ENCODE measurements around the gene PRPF39. TPM values are rescaled to one million over a fixed set of nuclear protein-coding genes. Genes with fewer than 3 reads are reported as not detected.

The PRPF39 gene
- total RNA-seq, 6 donors from 2014 or later: 18.8 to 38.1 (median 26.9) TPM

DNA sequence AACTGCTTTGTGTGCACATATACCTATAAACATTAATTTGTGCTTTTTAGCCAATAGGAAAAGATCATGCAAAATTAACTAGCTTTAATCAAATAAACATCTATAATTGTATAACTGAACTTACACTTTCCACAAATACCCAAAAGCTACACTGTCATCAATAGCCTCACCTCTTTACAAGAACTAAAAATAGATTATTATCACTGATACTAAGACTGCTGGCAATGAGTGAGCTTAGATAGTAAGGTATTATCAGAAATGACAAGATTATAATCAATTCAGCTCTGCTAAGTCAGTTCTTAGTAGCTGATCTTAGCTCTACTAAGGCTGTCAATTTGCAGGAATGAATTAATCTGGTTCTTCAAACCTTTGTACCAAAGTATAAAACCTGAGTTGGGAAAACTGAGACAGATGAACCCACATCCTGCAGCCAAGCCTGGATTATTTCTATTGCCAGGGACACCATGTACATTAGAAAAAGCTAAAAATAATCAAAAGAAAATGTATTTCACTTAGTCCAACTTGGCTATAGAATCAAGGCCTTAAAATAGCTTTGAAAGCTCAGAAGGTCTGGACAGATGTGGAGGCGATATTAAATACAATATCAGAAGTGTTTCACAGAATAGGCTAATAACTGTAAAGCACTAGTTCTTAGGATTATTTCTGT lies 45.2 kb downstream of the PRPF39 start:
- peaks cover 0 to 46% (median 6%) of the 10 kb centered on the region in 4 donors for H3K36me3 ChIP-seq
- 43 to 89% methylated on average over 1 of the region's 1 CpG for WGBS, 2 donors
- no peaks in the 10 kb centered on the region for H3K9me3 ChIP-seq
- no peak overlapping the region for H3K27ac ChIP-seq
- no peak overlapping the region for H3K4me3 ChIP-seq
- H3K4me1 ChIP-seq: peaks cover 6 to 11% (median 9%) of the 10 kb centered on the region in 4 donors
- no peak for DNase-seq
- TF ChIP-seq EP300 (IDR thresholded peaks at IDR 0.05) (no peak), POLR2AphosphoS5 (IDR thresholded peaks at IDR 0.05) (no peak), POLR2A (IDR thresholded peaks at IDR 0.05) (no peak)
- TF ChIP-seq, protein P1, sequence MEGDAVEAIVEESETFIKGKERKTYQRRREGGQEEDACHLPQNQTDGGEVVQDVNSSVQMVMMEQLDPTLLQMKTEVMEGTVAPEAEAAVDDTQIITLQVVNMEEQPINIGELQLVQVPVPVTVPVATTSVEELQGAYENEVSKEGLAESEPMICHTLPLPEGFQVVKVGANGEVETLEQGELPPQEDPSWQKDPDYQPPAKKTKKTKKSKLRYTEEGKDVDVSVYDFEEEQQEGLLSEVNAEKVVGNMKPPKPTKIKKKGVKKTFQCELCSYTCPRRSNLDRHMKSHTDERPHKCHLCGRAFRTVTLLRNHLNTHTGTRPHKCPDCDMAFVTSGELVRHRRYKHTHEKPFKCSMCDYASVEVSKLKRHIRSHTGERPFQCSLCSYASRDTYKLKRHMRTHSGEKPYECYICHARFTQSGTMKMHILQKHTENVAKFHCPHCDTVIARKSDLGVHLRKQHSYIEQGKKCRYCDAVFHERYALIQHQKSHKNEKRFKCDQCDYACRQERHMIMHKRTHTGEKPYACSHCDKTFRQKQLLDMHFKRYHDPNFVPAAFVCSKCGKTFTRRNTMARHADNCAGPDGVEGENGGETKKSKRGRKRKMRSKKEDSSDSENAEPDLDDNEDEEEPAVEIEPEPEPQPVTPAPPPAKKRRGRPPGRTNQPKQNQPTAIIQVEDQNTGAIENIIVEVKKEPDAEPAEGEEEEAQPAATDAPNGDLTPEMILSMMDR (IDR thresholded peaks at IDR 0.05): no peak
- no peaks in the 10 kb centered on the region for H3K27me3 ChIP-seq
- ATAC-seq (ENCODE audit: low FRiP score in 2 of 2): no peak

DNA sequence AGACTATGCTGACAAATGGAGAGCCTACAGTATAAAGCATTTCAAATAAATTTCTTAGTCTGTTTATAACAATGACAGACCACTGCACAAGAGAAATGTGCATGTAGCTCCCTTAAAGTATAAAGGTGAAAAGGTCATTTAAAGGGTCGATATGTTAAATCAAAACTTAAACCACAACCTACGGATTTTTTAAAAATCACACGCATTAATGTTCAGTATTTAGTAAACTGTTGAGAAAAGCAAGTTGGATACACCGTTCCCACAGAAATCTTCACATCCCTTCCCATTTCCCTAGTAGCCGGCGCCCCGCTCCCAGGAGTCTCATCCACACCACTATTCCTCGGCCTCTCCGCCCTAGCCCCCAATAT lies 49.8 kb downstream of the PRPF39 start:
- peak in 1 of 2 donors; percentile 5 for ATAC-seq (ENCODE audit: low FRiP score in 2 of 2)
- WGBS, 2 donors: 0 to 2% methylated on average over 9 of the region's 9 CpGs
- Histone ChIP-seq H3K9me3 (no peaks in the 10 kb centered on the region), H3K4me1 (peaks cover 19 to 32% (median 25%) of the 10 kb centered on the region in 4 donors), H3K36me3 (peaks cover 0 to 5% (median 0%) of the 10 kb centered on the region in 4 donors), H3K27me3 (no peaks in the 10 kb centered on the region), H3K27ac (peak overlapping the region; percentile 83 to 93 (median 88)), H3K4me3 (peak overlapping the region; percentile 61 to 71 (median 68))
- no peak for DNase-seq
- TF ChIP-seq POLR2AphosphoS5 (IDR thresholded peaks at IDR 0.05) (no peak), EP300 (IDR thresholded peaks at IDR 0.05) (no peak), POLR2A (IDR thresholded peaks at IDR 0.05) (no peak)
- TF ChIP-seq, protein P1 (IDR thresholded peaks at IDR 0.05): no peak

DNA sequence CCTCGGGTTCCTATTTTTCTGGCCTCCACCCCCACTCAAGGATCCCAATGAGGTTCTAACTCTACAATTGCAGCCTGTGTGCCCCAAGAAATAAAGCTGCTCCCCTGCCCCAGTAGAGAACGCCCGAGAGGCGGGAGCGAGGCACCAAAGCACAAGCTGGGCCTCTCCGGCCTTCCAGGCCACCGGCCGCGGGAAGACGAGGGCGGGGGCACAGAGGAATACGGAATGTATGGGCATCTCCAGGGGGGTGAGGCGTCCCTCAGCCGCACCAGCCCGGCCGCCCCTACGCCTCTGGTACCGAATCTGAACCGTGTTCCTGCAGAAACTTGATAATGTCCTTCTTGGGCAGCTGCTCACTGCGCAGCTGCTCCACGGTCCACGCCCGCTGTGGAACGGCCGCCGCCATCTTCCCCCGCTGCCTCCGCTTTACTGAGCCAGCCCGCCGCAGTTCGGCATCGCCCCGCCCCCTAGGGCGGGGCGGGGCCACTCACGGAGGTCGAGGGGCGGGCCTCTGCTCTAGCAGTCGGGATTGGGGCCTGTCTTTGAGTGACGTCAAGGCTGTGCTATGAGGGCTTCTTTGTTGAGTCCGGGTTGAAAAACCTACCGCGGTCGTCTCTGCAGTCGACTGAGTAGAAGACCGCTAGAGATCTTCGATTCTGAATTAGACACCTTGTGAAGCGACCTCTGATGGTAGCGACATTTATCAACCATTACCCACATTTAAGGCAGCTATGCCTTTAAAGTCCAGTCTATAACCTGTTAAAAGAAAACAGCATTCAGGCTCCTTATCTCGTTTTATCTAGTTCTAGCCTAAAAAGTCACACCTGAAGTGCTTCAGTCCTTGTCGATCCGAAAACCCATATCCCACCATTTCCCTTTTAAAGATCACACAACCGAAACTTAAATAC lies 50.4 kb downstream of the PRPF39 start, which contains the start of gene FKBP3:
Gene FKBP3 (minus strand): TSS at position 431 of the 908 bp plus-strand sequence. CDS start 25 bp downstream, at position 406.
- peak within 1 kb of the TSS; percentile 83 to 93 (median 88) for H3K27ac ChIP-seq
- H3K9me3 ChIP-seq: no peaks in the 10 kb centered on the region
- 0% methylated on average over 14 to 52 of the region's 53 CpGs for WGBS, 2 donors
- ATAC-seq (ENCODE audit: low FRiP score in 2 of 2) (peak; percentile 99 to 100), DNase-seq (peak; percentile 99)
- H3K4me3 ChIP-seq: peak within 1 kb of the TSS; percentile 61 to 71 (median 68)
- TF ChIP-seq POLR2A (IDR thresholded peaks at IDR 0.05) (peak in 3 of 4 donors; percentile 65 to 88 (median 68)), POLR2AphosphoS5 (IDR thresholded peaks at IDR 0.05) (peak; percentile 87 to 90), EP300 (IDR thresholded peaks at IDR 0.05) (peak in 1 of 4 donors; percentile 39)
- TF ChIP-seq, protein P1 (IDR thresholded peaks at IDR 0.05): no peak
- peaks cover 19 to 32% (median 25%) of the 10 kb centered on the region in 4 donors for H3K4me1 ChIP-seq
- H3K27me3 ChIP-seq: no peaks in the 10 kb centered on the region
- H3K36me3 ChIP-seq: no peaks in the 10 kb centered on the region

DNA sequence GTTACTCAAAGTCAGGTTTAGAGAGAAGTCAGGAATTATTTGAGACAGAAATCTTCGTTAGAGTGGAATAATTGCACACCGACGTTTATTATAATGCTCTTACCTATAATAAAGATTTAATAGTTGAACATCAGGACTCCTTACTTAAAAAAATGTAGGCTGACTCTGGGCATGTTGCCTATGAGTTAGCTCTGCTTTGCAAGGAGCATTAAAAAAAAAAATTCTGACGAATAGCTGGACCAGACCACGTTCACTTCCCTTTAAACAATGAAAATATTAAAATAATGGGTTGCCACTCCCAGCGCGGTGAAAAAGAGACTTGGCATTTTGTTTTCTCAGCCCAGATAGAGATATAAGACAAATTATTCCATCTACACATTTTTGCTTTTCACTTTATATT lies 51.2 kb downstream of the PRPF39 start:
- WGBS, 2 donors: 1 to 2% methylated on average over 7 of the region's 7 CpGs

More for the DNA sequence above, 51.2 kb downstream of the PRPF39 start:
- H3K4me3 ChIP-seq: peak overlapping the region; percentile 42 to 71 (median 68)
- no peak for ATAC-seq (ENCODE audit: low FRiP score in 2 of 2)
- no peaks in the 10 kb centered on the region for H3K36me3 ChIP-seq
- peaks cover 19 to 32% (median 25%) of the 10 kb centered on the region in 4 donors for H3K4me1 ChIP-seq
- peak overlapping the region; percentile 83 to 93 (median 88) for H3K27ac ChIP-seq
- no peaks in the 10 kb centered on the region for H3K9me3 ChIP-seq
- no peaks in the 10 kb centered on the region for H3K27me3 ChIP-seq
- DNase-seq: no peak
- TF ChIP-seq EP300 (IDR thresholded peaks at IDR 0.05) (no peak), POLR2A (IDR thresholded peaks at IDR 0.05) (no peak), POLR2AphosphoS5 (IDR thresholded peaks at IDR 0.05) (no peak)
- TF ChIP-seq, protein P1 (IDR thresholded peaks at IDR 0.05): no peak

All from upper lobe of left lung (tissue), 6 donors.